Measurements from ENCODE around the gene COBL. TPM values are rescaled to one million over a fixed set of nuclear protein-coding genes. Genes with fewer than 3 reads are reported as not detected.

COBL gene
- total RNA-seq, 3 donors from 2014 or later (not counting 1 experiment from before 2014, with no cell fraction given) = not detected

- Histone ChIP-seq H3K4me3 (ENCODE audit: low read length) (no peak overlapping the region), H3K27me3 (ENCODE audit: control insufficient read depth, insufficient read depth, low read length) (no peaks in the 10 kb centered on the region), H3K4me1 (ENCODE audit: control insufficient read depth, insufficient read depth, low read length) (no peaks in the 10 kb centered on the region), H3K36me3 (ENCODE audit: control insufficient read depth, insufficient read depth, low read length) (no peaks in the 10 kb centered on the region), H3K27ac (ENCODE audit: low read length) (no peak overlapping the region), H3K9me3 (ENCODE audit: control insufficient read depth, insufficient read depth, low read length) (no peaks in the 10 kb centered on the region)
- intact Hi-C loops (cut with micrococcal nuclease) = no loop called here
- Mint-ChIP-seq H3K9me3 (no peaks in the 10 kb centered on the region), H3K4me3 (no peak overlapping the region), H3K27ac (no peak overlapping the region), H3K4me1 (no peaks in the 10 kb centered on the region), H3K36me3 (no peaks in the 10 kb centered on the region), H3K27me3 (ENCODE audit: low read depth in 2 of 2) (no peaks in the 10 kb centered on the region)
- DNase-seq (no peak), ATAC-seq (no peak)
- TF ChIP-seq CTCF (IDR thresholded peaks at IDR 0.05) = no peak
- 89% methylated on average over 3 of the region's 4 CpGs for WGBS (ENCODE audit: insufficient coverage)
These were observed 331.5 kb downstream of the COBL start for GRCh38 chr7:50985096-50985495.

GRCh38 chr7:50983850-50984249 is 332.8 kb downstream of the COBL start:
- Histone ChIP-seq H3K9me3 (ENCODE audit: control insufficient read depth, insufficient read depth, low read length) (no peaks in the 10 kb centered on the region), H3K27me3 (ENCODE audit: control insufficient read depth, insufficient read depth, low read length) (no peaks in the 10 kb centered on the region), H3K27ac (ENCODE audit: low read length) (no peak overlapping the region), H3K4me1 (ENCODE audit: control insufficient read depth, insufficient read depth, low read length) (no peaks in the 10 kb centered on the region), H3K4me3 (ENCODE audit: low read length) (no peak overlapping the region), H3K36me3 (ENCODE audit: control insufficient read depth, insufficient read depth, low read length) (no peaks in the 10 kb centered on the region)
- ATAC-seq (no peak), DNase-seq (no peak)
- H3K27me3 Mint-ChIP-seq (ENCODE audit: low read depth in 2 of 2) = no peaks in the 10 kb centered on the region
- H3K36me3 Mint-ChIP-seq = no peaks in the 10 kb centered on the region
- WGBS (ENCODE audit: insufficient coverage) = 64% methylated on average over 1 of the region's 1 CpG
- no peak overlapping the region for H3K4me3 Mint-ChIP-seq
- intact Hi-C loops (cut with micrococcal nuclease) = no loop called here
- no peak for TF ChIP-seq CTCF (IDR thresholded peaks at IDR 0.05)
- peaks cover 0 to 2% of the 10 kb centered on the region in 2 donors for H3K9me3 Mint-ChIP-seq
- no peaks in the 10 kb centered on the region for H3K4me1 Mint-ChIP-seq
- no peak overlapping the region for H3K27ac Mint-ChIP-seq

GRCh38 chr7:50982626-50983025 is 334.0 kb downstream of the COBL start:
- ATAC-seq = no peak
- Histone ChIP-seq H3K4me3 (ENCODE audit: low read length) (no peak overlapping the region), H3K36me3 (ENCODE audit: control insufficient read depth, insufficient read depth, low read length) (no peaks in the 10 kb centered on the region), H3K4me1 (ENCODE audit: control insufficient read depth, insufficient read depth, low read length) (no peaks in the 10 kb centered on the region), H3K27ac (ENCODE audit: low read length) (no peak overlapping the region), H3K27me3 (ENCODE audit: control insufficient read depth, insufficient read depth, low read length) (no peaks in the 10 kb centered on the region), H3K9me3 (ENCODE audit: control insufficient read depth, insufficient read depth, low read length) (no peaks in the 10 kb centered on the region)
- no peaks in the 10 kb centered on the region for H3K27me3 Mint-ChIP-seq (ENCODE audit: low read depth in 2 of 2)
- no peak for TF ChIP-seq CTCF (IDR thresholded peaks at IDR 0.05)
- H3K36me3 Mint-ChIP-seq = no peaks in the 10 kb centered on the region
- peaks cover 0 to 2% of the 10 kb centered on the region in 2 donors for H3K9me3 Mint-ChIP-seq
- whole genome bisulfite sequencing (ENCODE audit: insufficient coverage) = 72% methylated on average over 2 of the region's 2 CpGs
- no peak for DNase-seq
- H3K4me3 Mint-ChIP-seq = no peak overlapping the region
- intact Hi-C loops (cut with micrococcal nuclease) = no loop called here
- no peaks in the 10 kb centered on the region for H3K4me1 Mint-ChIP-seq
- no peak overlapping the region for H3K27ac Mint-ChIP-seq

GRCh38 chr7:50981743-50982142 is 334.9 kb downstream of the COBL start:
- H3K4me3 Mint-ChIP-seq = no peak overlapping the region
- no peaks in the 10 kb centered on the region for H3K36me3 Mint-ChIP-seq
- intact Hi-C loops (cut with micrococcal nuclease) = no loop called here
- peaks cover 0 to 2% of the 10 kb centered on the region in 2 donors for H3K9me3 Mint-ChIP-seq
- Histone ChIP-seq H3K27ac (ENCODE audit: low read length) (no peak overlapping the region), H3K4me1 (ENCODE audit: control insufficient read depth, insufficient read depth, low read length) (no peaks in the 10 kb centered on the region), H3K27me3 (ENCODE audit: control insufficient read depth, insufficient read depth, low read length) (no peaks in the 10 kb centered on the region), H3K36me3 (ENCODE audit: control insufficient read depth, insufficient read depth, low read length) (no peaks in the 10 kb centered on the region), H3K4me3 (ENCODE audit: low read length) (no peak overlapping the region), H3K9me3 (ENCODE audit: control insufficient read depth, insufficient read depth, low read length) (no peaks in the 10 kb centered on the region)
- WGBS (ENCODE audit: insufficient coverage) = 92% methylated on average over 6 of the region's 6 CpGs
- no peaks in the 10 kb centered on the region for H3K27me3 Mint-ChIP-seq (ENCODE audit: low read depth in 2 of 2)
- no peaks in the 10 kb centered on the region for H3K4me1 Mint-ChIP-seq
- ATAC-seq (no peak), DNase-seq (no peak)
- no peak for TF ChIP-seq CTCF (IDR thresholded peaks at IDR 0.05)
- H3K27ac Mint-ChIP-seq = no peak overlapping the region

Measured in natural killer cell (primary cell).